HCT116 (cell line): ENCODE data around the gene GYS2. TPM values are rescaled to one million over a fixed set of nuclear protein-coding genes. Genes with fewer than 3 reads are reported as not detected.

Experiments used
- ATAC-seq: fragments of 200-7000 bp; cut with Tn5 transposase; 2 replicates; pipeline ENCODE4 v1.9.1; 2020; ENCODE audit warnings: mild to moderate bottlenecking, moderate library complexity
- BruUV-seq: library from RNA; stranded (reverse); fragments of 400-500 nt; replicated peaks from 2 replicates; lab custom pipeline; 2021; lab: Mats Ljungman, UMichigan
- CTCF ChIA-PET: fragments of 300-600 bp; sonication (Branson Sonifier 250); formaldehyde crosslinking; loops from one replicate; lab custom pipeline; 2021; ENCODE audit warnings: antibody characterized with exemption; lab: Charles Lee
- POLR2A ChIA-PET: fragments of 300-600, 350-600 bp; sonication (Branson Sonifier 250); formaldehyde crosslinking; loops from one replicate; lab custom pipeline; 2021; ENCODE audit warnings: antibody characterized with exemption; lab: Charles Lee
- RAD21 ChIA-PET, 2 experiments: fragments of 300-600 bp; sonication (Branson Sonifier 250); formaldehyde crosslinking; loops; one replicate each; lab custom pipeline; 2023; ENCODE audit warnings: low total read pairs in 2 of 2; ENCODE audit not compliant: uncharacterized antibody in 2 of 2, unreplicated experiment in 2 of 2, low non-redundant PET in 1 of 2; lab: Charles Lee
- DNase-seq: peaks from one replicate; pipeline ENCODE4 v3.0.0-alpha.2; 2010; ENCODE audit warnings: low read depth, low spot score
- H2AFZ ChIP-seq: fragments of 200-600 bp; shearing (Covaris generic), sonication (generic); 2 replicates; pipeline ENCODE4 v1.6.1; 2017; ENCODE audit warnings: low read depth, mixed run types, mixed read lengths, antibody characterized with exemption, low read length; ENCODE audit not compliant: poor library complexity, severe bottlenecking
- H3K27ac ChIP-seq: 2 replicates; pipeline ENCODE4 v1.5.1; 2012; ENCODE audit warnings: low read depth, low read length
- H3K27me3 ChIP-seq: fragments of 200-600 bp; sonication (generic); 2 replicates; pipeline ENCODE4 v1.6.1; 2016; ENCODE audit warnings: mixed run types, low read length, mixed read lengths; ENCODE audit not compliant: insufficient read depth
- H3K36me3 ChIP-seq, 2 experiments: fragments of 200-500 bp in 1 of 2; fragments of 200-600 bp in 1 of 2; sonication (Bioruptor generic) in 1 of 2; sonication (generic) in 1 of 2; 2 replicates each; pipeline versions ENCODE4 v1.5.1 to v1.6.1; 2014 to 2016; ENCODE audit warnings: low read length in 2 of 2, inconsistent platforms in 1 of 2, mixed read lengths in 1 of 2, mixed run types in 1 of 2; ENCODE audit not compliant: insufficient read depth in 2 of 2, control insufficient read depth in 1 of 2
- H3K4me1 ChIP-seq, 2 experiments: fragments of 200-600 bp in 1 of 2; sonication (generic) in 1 of 2; 2 replicates each; pipeline versions ENCODE4 v1.5.1 to v1.6.1; 2012 to 2017; ENCODE audit warnings: low read length in 2 of 2, inconsistent platforms in 1 of 2, mild to moderate bottlenecking in 1 of 2, mixed read lengths in 1 of 2, mixed run types in 1 of 2, moderate library complexity in 1 of 2; ENCODE audit not compliant: insufficient read depth in 2 of 2, control insufficient read depth in 1 of 2
- H3K4me2 ChIP-seq: fragments of 200-600 bp; sonication (generic); 2 replicates; pipeline ENCODE4 v1.6.1; 2017; ENCODE audit warnings: mixed run types, low read length, mixed read lengths
- H3K4me3 ChIP-seq, 2 experiments: fragments of 200-600 bp in 1 of 2; sonication (generic) in 1 of 2; replicated peaks in 1 of 2; 2 replicates each; pipeline ENCODE4 v1.5.1; 2011 to 2016; ENCODE audit warnings: low read length in 2 of 2, control low read depth in 1 of 2, low read depth in 1 of 2, mild to moderate bottlenecking in 1 of 2, mixed read lengths in 1 of 2, mixed run types in 1 of 2
- H3K79me2 ChIP-seq: fragments of 200-600 bp; sonication (generic); 2 replicates; pipeline ENCODE4 v1.6.1; 2017; ENCODE audit warnings: mild to moderate bottlenecking, mixed run types, low read length, moderate library complexity, mixed read lengths; ENCODE audit not compliant: insufficient read depth
- H3K9ac ChIP-seq: fragments of 200-600 bp; sonication (generic); 2 replicates; pipeline ENCODE4 v1.6.1; 2016; ENCODE audit warnings: low read length, mixed read lengths
- H3K9me2 ChIP-seq: fragments of 200-600 bp; sonication (generic), shearing (Covaris generic); 2 replicates; pipeline ENCODE4 v1.6.1; 2017; ENCODE audit warnings: mixed run types, mild to moderate bottlenecking, moderate library complexity; ENCODE audit not compliant: insufficient read depth
- H3K9me3 ChIP-seq, 2 experiments: fragments of 200-500 bp in 1 of 2; fragments of 200-600 bp in 1 of 2; sonication (Bioruptor generic) in 1 of 2; sonication (generic) in 1 of 2; 2 replicates each; pipeline ENCODE4 v1.6.1; 2014 to 2017; ENCODE audit warnings: low read length in 2 of 2, mixed read lengths in 2 of 2, inconsistent platforms in 1 of 2, low read depth in 1 of 2, mild to moderate bottlenecking in 1 of 2, mixed run types in 1 of 2, moderate library complexity in 1 of 2; ENCODE audit not compliant: control insufficient read depth in 1 of 2, insufficient read depth in 1 of 2
- H4K20me1 ChIP-seq: fragments of 200-600 bp; sonication (generic), shearing (Covaris generic); 2 replicates; pipeline ENCODE4 v1.6.1; 2017; ENCODE audit warnings: mixed run types, mild to moderate bottlenecking, moderate library complexity; ENCODE audit not compliant: insufficient read depth
- CEBPB ChIP-seq: IDR thresholded peaks from 2 replicates; pipeline ENCODE4 v1.6.1; 2012; ENCODE audit warnings: low read depth
- EGR1 ChIP-seq: IDR thresholded peaks from 2 replicates; pipeline ENCODE4 v1.6.1; 2012; ENCODE audit warnings: low read depth
- ELF1 ChIP-seq: IDR thresholded peaks from 2 replicates; pipeline ENCODE4 v1.6.1; 2012; ENCODE audit warnings: low read depth, borderline replicate concordance
- EZH2phosphoT487 ChIP-seq: fragments of 200-600 bp; IDR thresholded peaks from 2 replicates; pipeline ENCODE4 v1.6.1; 2018; ENCODE audit warnings: antibody characterized with exemption, borderline replicate concordance
- POLR2A ChIP-seq: IDR thresholded peaks from 2 replicates; pipeline ENCODE4 v1.7.0; 2011; ENCODE audit warnings: borderline replicate concordance; ENCODE audit not compliant: insufficient read depth, insufficient read length; ENCODE audit errors: extremely low read depth
- SIN3A ChIP-seq: IDR thresholded peaks from 2 replicates; pipeline ENCODE4 v1.6.1; 2012; ENCODE audit warnings: low read depth
- SP1 ChIP-seq: IDR thresholded peaks from 2 replicates; pipeline ENCODE4 v1.6.1; 2012; ENCODE audit warnings: low read depth
- SRF ChIP-seq: IDR thresholded peaks from 2 replicates; pipeline ENCODE4 v1.6.1; 2012; ENCODE audit warnings: low read depth
- ZFX ChIP-seq: fragments of 450-650 bp; IDR thresholded peaks from 2 replicates; pipeline ENCODE4 v1.6.1; 2017
- ZNF274 ChIP-seq: fragments of 200-500 bp; sonication (Bioruptor generic); IDR thresholded peaks from 2 replicates; pipeline ENCODE4 v1.6.1; 2014; ENCODE audit warnings: mild to moderate bottlenecking, low read depth, low read length, inconsistent platforms
- intact Hi-C: fragments of 100-400 bp; cut with micrococcal nuclease; formaldehyde crosslinking; loops from 2 replicates; pipeline ENCODE4 v1.10.0; 2022
- total RNA-seq: library from RNA; stranded (reverse); gene quantifications from one replicate; pipeline ENCODE4 v1.2.1, GENCODE V29; 2021; ENCODE audit not compliant: unreplicated experiment

GYS2 gene
- total RNA-seq, 1 experiment from 2014 or later: not detected

- Histone ChIP-seq H3K27me3 (no peaks in the 10 kb centered on the region), H3K36me3 (no peaks in the 10 kb centered on the region), H3K9me3 (no peaks in the 10 kb centered on the region), H3K9ac (no peak overlapping the region), H3K4me2 (no peak overlapping the region), H2AFZ (no peak overlapping the region), H3K9me2 (no peaks in the 10 kb centered on the region), H3K4me3 (no peak overlapping the region), H3K4me1 (no peaks in the 10 kb centered on the region), H4K20me1 (no peaks in the 10 kb centered on the region), H3K79me2 (no peaks in the 10 kb centered on the region), H3K27ac (no peak overlapping the region)
- no peak for ATAC-seq
- ChIA-PET RAD21 (no interaction called here), CTCF (no interaction called here), POLR2A (no interaction called here)
- TF ChIP-seq POLR2A: no peak
- no peak for TF ChIP-seq CEBPB
- TF ChIP-seq ELF1: no peak
- no peak for TF ChIP-seq ZNF274
- no peak for TF ChIP-seq EZH2phosphoT487
- TF ChIP-seq EGR1: no peak
- no TSS peak for BruUV-seq
- intact Hi-C loops: no loop called here
- DNase-seq: no peak
Measured at GRCh38 chr12:21583587-21583986, 21.1 kb downstream of the GYS2 start.

- Histone ChIP-seq H3K4me3 (no peak overlapping the region), H4K20me1 (no peaks in the 10 kb centered on the region), H3K4me1 (no peaks in the 10 kb centered on the region), H3K36me3 (no peaks in the 10 kb centered on the region), H3K27me3 (no peaks in the 10 kb centered on the region), H3K79me2 (no peaks in the 10 kb centered on the region), H2AFZ (no peak overlapping the region), H3K27ac (no peak overlapping the region), H3K9me3 (no peaks in the 10 kb centered on the region), H3K4me2 (no peak overlapping the region), H3K9me2 (no peaks in the 10 kb centered on the region), H3K9ac (no peak overlapping the region)
- CTCF ChIA-PET: no interaction called here
- RAD21 ChIA-PET: no interaction called here
- no peak for DNase-seq
- no TSS peak for BruUV-seq
- TF ChIP-seq EGR1: no peak
- no peak for TF ChIP-seq SRF
- TF ChIP-seq SIN3A: no peak
- TF ChIP-seq POLR2A: no peak
- no peak for TF ChIP-seq SP1
- no peak for TF ChIP-seq ZFX
- POLR2A ChIA-PET: no interaction called here
- ATAC-seq: no peak
- intact Hi-C loops: no loop called here
Measured at GRCh38 chr12:21580748-21581516, 23.7 kb downstream of the GYS2 start.
